HG03571 (cell line): ENCODE measurements around the gene ANXA7.
"Not testable (repeated sequence)": the region's sequence is repeated elsewhere in the genome, so short reads cannot be mapped to it uniquely, and the experiment has no call there.

Experiments used
- ATAC-seq: cut with Tn5 transposase; IDR thresholded peaks from one replicate; pipeline ENCODE4 v1.9.1; 2021; ENCODE audit not compliant: unreplicated experiment

The ANXA7 gene

GRCh38 chr10:73340121-73340520, 73.7 kb downstream of the ANXA7 start:
- no peak for ATAC-seq

DNA sequence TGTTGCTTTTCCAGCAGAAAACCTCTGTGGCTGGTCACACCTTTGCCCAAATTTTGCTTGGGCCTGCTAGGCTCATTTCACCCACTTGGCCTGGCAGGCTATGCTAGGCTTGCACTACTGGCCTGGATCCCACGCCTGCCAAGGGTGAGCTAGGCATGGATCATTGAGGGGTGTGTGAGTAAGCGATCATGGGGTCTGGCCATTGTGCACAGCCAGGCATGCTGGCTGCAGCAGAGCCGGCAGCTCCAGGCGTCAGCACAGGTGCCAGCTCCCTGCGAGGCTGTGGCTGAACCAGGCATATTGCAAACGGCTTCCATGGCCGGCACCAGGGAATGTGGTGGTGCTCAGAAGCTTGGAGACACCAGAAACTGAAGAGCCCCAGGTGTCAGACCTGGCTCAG, 74.4 kb downstream of the ANXA7 start:
- ATAC-seq, result no peak

DNA sequence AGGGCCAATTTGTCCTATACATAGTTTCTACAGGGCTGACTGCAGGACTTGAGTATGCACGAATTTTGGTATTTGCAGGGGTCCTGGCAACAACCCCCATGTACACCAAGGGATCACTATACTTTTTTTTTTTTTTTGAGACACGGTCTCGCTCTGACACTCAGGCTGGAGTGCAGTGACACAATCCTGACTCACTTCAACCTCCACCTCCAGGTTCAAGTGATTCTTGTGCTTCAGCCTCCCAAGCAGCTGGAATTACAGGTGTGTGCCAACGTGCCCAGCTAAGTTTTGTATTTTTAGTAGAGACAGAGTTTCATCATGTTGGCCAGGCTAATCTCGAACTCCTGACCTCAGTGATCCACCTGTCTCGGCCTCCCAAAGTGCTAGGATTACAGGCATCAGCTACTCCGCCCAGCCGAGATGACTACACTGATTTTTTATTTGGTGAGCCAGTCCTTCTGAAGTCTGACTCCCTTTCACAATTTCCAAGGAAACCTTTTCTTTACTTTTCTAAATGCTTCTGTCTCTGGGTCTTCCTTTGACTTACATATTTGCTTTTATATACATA, 75.0 kb downstream of the ANXA7 start:
- ATAC-seq, result no peak

- no peak for ATAC-seq
These were observed 80.7 kb downstream of the ANXA7 start for GRCh38 chr10:73333202-73333601.

GRCh38 chr10:73332379-73332778, 81.5 kb downstream of the ANXA7 start:
- no peak for ATAC-seq

DNA sequence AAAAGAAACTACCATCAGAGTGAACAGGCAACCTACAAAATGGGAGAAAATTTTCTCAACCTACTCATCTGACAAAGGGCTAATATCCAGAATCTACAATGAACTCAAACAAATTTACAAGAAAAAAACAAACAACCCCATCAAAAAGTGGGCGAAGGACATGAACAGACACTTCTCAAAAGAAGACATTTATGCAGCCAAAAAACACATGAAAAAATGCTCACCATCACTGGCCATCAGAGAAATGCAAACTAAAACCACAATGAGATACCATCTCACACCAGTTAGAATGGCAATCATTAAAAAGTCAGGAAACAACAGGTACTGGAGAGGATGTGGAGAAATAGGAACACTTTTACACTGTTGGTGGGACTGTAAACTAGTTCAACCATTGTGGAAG, 85.3 kb downstream of the ANXA7 start:
- not testable (repeated sequence) for ATAC-seq

DNA sequence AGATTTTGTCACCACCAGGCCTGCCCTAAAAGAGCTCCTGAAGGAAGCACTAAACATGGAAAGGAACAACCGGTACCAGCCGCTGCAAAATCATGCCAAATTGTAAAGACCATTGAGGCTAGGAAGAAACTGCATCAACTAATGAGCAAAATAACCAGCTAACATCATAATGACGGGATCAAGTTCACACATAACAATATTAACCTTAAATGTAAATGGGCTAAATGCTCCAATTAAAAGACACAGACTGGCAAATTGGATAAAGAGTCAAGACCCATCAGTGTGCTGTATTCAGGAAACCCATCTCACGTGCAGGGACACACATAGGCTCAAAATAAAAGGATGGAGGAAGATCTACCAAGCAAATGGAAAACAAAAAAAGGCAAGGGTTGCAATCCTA, 88.6 kb downstream of the ANXA7 start:
- not testable (repeated sequence) for ATAC-seq
